Effector memory CD4-positive, alpha-beta T cell (primary cell): ENCODE results near the gene TMEM8B.

Experiments
- DNase-seq, 3 donors: peaks; one replicate each; pipeline ENCODE4 v3.0.0-alpha.2; 2020
- H3K27ac ChIP-seq: 2 replicates; pipeline ENCODE4 v1.7.0; 2013; ENCODE audit warnings: mild to moderate bottlenecking, low read length, moderate library complexity; ENCODE audit not compliant: insufficient read depth, poor library complexity, severe bottlenecking
- H3K27me3 ChIP-seq: replicated peaks from 2 replicates; pipeline ENCODE4 v1.7.0; 2013; ENCODE audit warnings: mild to moderate bottlenecking, low read length; ENCODE audit not compliant: insufficient read depth, control insufficient read depth, poor library complexity, severe bottlenecking
- H3K36me3 ChIP-seq: 2 replicates; pipeline ENCODE4 v1.7.0; 2013; ENCODE audit warnings: mild to moderate bottlenecking, low read length, moderate library complexity; ENCODE audit not compliant: control insufficient read depth, insufficient read depth
- H3K4me1 ChIP-seq: 2 replicates; pipeline ENCODE4 v1.7.0; 2013; ENCODE audit warnings: low read length, mild to moderate bottlenecking; ENCODE audit not compliant: control insufficient read depth, insufficient read depth, poor library complexity, severe bottlenecking
- H3K4me3 ChIP-seq: 2 replicates; pipeline ENCODE4 v1.7.0; 2013; ENCODE audit warnings: low read length, low read depth, mild to moderate bottlenecking; ENCODE audit not compliant: insufficient read depth, poor library complexity, severe bottlenecking
- H3K9me3 ChIP-seq: 2 replicates; pipeline ENCODE4 v1.7.0; 2013; ENCODE audit warnings: mild to moderate bottlenecking, low read length, moderate library complexity; ENCODE audit not compliant: control insufficient read depth

TMEM8B gene

DNA sequence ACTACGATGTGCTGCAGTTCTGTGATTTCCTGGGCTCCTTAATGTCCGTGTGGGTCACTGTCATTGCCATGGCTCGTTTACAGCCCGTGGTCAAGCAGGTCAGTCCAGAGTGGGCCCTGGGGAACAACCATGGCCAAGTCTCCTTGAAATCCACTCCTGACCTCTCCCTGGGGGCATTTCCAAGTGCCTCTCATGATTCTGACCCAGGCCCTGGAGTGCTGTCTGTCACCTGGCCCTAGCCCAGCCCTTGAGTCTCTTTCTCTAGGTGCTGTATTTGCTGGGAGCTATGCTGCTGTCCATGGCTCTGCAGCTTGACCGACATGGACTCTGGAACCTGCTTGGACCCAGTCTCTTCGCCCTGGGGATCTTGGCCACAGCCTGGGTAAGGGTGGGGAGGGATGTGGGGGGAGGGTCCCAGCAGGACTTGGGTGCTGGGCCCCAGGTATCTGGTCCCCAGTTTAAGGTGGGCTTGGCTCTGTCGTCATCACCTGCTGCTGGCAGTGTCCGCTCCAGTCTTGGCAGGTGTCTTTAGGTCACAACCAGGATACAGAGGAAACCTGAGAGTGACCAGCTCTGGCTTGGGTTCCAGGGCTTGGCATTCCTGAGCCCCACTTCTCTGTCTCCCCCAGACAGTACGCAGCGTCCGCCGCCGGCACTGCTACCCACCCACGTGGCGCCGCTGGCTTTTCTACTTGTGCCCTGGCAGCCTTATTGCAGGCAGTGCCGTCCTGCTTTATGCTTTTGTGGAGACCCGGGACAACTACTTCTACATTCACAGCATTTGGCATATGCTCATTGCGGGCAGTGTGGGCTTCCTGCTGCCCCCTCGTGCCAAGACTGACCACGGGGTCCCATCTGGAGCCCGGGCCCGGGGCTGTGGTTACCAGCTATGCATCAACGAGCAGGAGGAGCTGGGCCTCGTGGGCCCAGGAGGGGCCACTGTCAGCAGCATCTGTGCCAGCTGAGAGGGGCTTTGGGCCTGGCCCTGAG lies 24.1 kb downstream of the TMEM8B start:
- Histone ChIP-seq H3K36me3 (no peaks in the 10 kb centered on the region), H3K27me3 (no peaks in the 10 kb centered on the region), H3K9me3 (no peaks in the 10 kb centered on the region), H3K4me1 (no peaks in the 10 kb centered on the region), H3K4me3 (no peak overlapping the region), H3K27ac (no peak overlapping the region)
- DNase-seq = no peak

DNA sequence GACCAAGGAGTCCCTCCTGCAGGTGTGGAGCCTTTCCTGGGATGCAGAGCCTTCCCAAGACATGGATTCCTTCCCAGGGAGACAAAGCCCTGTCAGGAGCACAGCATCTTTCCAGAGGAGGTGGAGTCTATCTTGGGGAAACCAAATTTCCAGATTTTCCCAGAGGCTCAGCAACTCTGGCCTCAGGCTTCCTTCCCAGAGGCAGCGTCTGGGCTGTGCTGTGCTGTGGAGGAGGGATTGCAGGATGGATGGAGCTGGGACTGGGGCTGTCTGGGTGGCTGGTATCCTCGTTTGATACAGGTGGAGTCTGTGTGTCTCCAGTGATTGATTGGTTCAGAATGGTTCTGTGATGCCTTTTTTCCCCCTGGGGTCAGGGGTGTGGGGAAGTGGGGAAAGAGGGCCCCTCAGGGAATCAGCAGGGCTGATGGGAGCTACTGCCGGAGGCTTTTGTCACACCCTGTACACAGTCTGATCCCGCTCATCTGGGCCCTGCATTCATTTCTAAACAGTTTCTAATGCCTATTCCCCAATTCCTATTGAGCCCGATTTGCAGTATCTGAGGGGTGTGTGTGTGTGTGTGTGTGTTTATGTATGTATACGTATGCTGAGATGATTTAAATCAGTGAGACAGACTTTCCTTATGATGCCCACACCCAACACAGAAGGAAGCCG lies 25.2 kb downstream of the TMEM8B start:
- H3K36me3 ChIP-seq = no peaks in the 10 kb centered on the region
- no peak overlapping the region for H3K27ac ChIP-seq
- H3K27me3 ChIP-seq = no peaks in the 10 kb centered on the region
- H3K4me1 ChIP-seq = no peaks in the 10 kb centered on the region
- DNase-seq = no peak
- H3K9me3 ChIP-seq = no peaks in the 10 kb centered on the region
- H3K4me3 ChIP-seq = no peak overlapping the region

DNA sequence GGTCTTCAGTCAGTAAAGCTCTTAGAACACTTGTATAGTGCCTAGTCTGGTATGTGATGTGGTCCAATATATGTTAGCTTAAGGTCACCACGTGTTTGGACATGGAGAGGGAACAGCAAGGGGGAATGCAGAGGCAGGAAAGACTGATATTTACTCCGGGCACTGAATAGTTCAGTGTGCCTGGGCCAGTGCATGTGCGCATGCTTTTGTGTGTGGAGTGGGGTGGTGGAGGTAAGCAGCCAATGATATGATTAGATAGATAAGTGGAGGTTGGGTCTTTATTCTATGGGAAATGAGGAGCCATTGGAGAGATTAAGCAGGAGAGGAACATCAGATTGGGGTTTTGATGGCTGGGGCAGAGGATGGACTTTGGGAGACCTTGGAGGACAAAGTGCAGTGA lies 27.2 kb downstream of the TMEM8B start:
- no peak for DNase-seq
- Histone ChIP-seq H3K4me3 (no peak overlapping the region), H3K36me3 (no peaks in the 10 kb centered on the region), H3K9me3 (no peaks in the 10 kb centered on the region), H3K27ac (no peak overlapping the region), H3K4me1 (no peaks in the 10 kb centered on the region), H3K27me3 (no peaks in the 10 kb centered on the region)

DNA sequence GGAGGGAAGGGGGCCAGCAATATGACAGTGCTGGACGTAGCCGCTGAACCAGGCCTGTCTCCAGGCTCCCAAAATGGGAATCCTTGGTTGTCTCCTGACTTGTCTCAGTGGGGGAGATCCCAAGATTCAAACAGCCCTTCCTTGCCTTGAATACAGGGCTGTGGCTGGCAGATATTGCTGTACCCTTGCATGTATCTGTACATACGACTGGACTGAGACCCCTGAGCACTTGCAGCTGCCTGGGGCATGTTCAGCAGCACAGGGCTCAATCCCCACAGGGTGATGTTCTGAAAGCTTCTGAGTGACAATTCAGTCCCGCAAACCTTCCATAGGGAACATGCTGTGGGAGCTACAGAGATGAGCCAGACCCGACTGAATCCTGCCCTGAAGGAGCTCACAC lies 27.9 kb downstream of the TMEM8B start:
- DNase-seq = no peak
- Histone ChIP-seq H3K9me3 (no peaks in the 10 kb centered on the region), H3K36me3 (no peaks in the 10 kb centered on the region), H3K4me1 (no peaks in the 10 kb centered on the region), H3K4me3 (no peak overlapping the region), H3K27me3 (no peaks in the 10 kb centered on the region), H3K27ac (no peak overlapping the region)

DNA sequence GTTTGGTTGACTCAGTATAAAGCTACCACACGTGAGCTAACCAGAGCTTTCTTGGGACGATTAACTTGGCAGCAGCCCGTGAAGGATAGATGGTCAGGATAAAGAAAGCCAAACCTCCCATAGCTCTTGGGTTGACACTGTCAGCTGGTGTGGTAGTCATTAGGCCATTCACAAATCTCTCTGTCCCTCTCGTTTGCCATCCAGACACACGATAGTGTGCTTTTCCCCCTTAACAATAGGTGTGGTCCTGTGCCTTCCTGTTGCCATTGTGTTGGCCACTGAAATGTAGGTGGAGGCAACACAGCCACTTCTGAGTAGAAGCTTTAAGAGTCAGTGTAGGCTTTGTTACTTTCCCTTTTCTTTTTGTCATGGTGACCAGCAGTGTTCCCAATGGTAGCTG lies 29.4 kb downstream of the TMEM8B start:
- H3K36me3 ChIP-seq = no peaks in the 10 kb centered on the region
- no peak for DNase-seq
- no peaks in the 10 kb centered on the region for H3K4me1 ChIP-seq
- no peaks in the 10 kb centered on the region for H3K27me3 ChIP-seq
- no peaks in the 10 kb centered on the region for H3K9me3 ChIP-seq
- H3K27ac ChIP-seq = no peak overlapping the region
- H3K4me3 ChIP-seq = no peak overlapping the region

DNA sequence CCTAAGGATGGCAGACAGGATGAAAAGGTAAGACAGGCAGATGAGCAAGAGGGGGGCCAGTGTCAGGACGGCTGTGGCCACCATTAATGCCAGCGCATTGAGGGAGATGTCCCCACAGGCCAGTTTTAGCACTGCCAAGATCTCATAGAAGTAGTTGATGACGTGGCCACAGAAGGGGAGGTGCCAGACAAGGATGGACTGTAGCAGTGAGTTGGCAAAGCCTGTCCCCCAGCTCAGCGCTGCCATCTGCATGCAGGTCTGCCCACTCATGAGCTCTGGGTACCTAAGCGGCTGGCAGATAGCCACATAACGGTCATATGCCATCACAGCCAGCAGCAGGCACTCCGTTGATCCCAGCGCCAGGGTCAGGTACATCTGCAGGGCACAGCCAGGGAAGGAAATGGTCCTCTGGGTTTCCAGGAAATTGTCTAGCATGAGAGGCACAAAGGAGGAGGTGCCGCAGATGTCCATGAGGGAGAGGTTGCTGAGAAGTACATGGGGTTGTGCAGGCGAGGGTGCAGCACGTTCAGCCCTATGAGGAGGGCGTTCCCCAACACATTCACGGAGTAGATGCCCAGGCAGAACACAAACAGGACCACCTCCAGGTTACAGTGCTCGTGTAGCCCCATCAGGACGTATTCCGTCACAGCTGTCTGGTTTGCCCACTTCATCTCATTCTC lies 30.4 kb downstream of the TMEM8B start:
- Histone ChIP-seq H3K27me3 (no peaks in the 10 kb centered on the region), H3K4me1 (no peaks in the 10 kb centered on the region)
- no peak for DNase-seq

DNA sequence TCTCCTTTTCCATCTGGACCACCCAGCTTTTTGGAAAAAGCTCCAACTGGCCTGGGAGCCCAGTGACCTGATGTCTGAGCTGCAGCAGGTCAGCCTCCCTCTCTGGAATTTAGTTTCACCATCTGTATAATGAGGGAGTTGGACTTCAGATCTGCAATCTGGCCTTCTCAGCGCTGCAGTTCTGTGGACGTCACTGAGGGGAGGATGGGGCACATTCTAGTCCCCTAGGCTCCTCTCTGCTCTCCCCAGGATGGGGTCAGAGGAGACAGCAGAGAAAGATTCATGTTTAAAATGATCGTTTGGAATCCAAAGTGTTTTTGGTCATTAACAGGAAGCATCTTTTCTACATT lies 30.9 kb downstream of the TMEM8B start:
- no peaks in the 10 kb centered on the region for H3K4me1 ChIP-seq
- no peaks in the 10 kb centered on the region for H3K9me3 ChIP-seq
- no peak for DNase-seq
- H3K36me3 ChIP-seq = no peaks in the 10 kb centered on the region
- H3K27me3 ChIP-seq = no peaks in the 10 kb centered on the region
- H3K27ac ChIP-seq = no peak overlapping the region
- H3K4me3 ChIP-seq = no peak overlapping the region

More for the DNA sequence above, 30.4 kb downstream of the TMEM8B start:
- Histone ChIP-seq H3K9me3 (no peaks in the 10 kb centered on the region), H3K36me3 (no peaks in the 10 kb centered on the region), H3K4me3 (no peak overlapping the region), H3K27ac (no peak overlapping the region)

DNA sequence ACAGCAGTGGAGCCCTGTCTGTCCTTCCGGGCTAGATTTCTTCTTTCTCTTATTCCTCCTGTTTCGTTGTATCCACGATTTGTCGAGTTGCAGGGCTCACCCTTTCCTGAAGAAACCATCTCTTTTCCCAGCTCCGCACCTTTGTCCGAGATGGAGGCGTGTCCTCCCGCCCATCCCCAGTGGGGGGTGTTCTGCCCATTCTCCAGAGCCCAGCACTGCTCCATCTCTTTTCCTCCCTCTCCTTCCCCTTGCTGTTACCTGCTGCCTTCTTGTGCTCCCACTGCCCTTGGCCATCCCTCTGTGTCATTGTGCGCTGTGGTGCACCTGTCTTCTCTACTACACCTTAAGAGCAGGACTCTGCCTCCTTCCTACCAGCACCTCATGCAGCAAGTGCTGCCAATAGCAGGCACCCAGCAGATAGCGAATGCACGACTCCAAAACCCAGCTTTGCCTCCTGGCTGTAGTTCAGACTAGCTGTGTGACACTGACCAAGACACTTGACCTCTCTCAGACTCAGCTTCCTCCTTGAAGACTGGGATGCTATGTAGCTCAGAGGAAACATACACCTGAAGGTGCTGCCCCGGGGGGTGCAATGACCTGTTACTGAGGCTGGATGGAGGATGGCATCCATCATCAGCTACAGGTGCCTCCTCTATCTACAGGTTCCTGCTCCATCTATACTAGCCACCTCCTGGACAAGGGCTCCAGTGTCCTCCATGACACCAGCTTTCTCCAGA lies 32.3 kb downstream of the TMEM8B start:
- Histone ChIP-seq H3K36me3 (no peaks in the 10 kb centered on the region), H3K4me3 (no peak overlapping the region), H3K27me3 (no peaks in the 10 kb centered on the region), H3K27ac (no peak overlapping the region), H3K4me1 (no peaks in the 10 kb centered on the region), H3K9me3 (no peaks in the 10 kb centered on the region)
- no peak for DNase-seq

DNA sequence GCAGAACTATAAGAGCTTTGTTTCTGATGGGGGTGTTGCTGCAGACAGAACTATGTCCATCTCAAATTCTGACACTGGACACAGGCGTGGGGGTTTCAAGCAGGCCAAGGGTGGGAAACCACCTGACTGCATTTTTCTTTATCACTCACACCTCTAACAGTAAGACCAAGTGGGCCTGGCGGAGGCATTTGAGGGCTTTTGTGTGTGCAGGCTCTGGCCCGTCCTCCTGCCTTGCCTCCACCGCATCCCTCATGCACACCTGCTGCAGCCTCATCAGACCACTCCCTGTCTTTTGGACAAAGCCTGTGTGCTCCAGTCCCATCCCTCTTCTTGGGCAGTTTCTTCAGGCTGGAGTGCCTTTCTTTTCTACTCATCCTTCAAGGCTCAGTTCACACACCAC lies 33.3 kb downstream of the TMEM8B start:
- Histone ChIP-seq H3K9me3 (no peaks in the 10 kb centered on the region), H3K4me1 (no peaks in the 10 kb centered on the region), H3K27me3 (no peaks in the 10 kb centered on the region), H3K36me3 (no peaks in the 10 kb centered on the region), H3K4me3 (no peak overlapping the region), H3K27ac (no peak overlapping the region)
- DNase-seq = no peak
